ENCODE data around the gene ANXA1.

ANXA1 gene

GRCh38 chr9:73170185-73170957, 18.7 kb downstream of the ANXA1 start:
- no peak for ATAC-seq
- TF ChIP-seq TCF4 (CRISPR knock-in tag; IDR thresholded peaks at IDR 0.05; ENCODE audit: borderline replicate concordance) (no peak), ESRRG (CRISPR knock-in tag; IDR thresholded peaks at IDR 0.05) (no peak), CSDC2 (CRISPR knock-in tag; IDR thresholded peaks at IDR 0.05) (no peak), POU6F1 (CRISPR knock-in tag; IDR thresholded peaks at IDR 0.05; ENCODE audit: borderline replicate concordance, low read depth) (no peak), TOX (CRISPR knock-in tag; IDR thresholded peaks at IDR 0.05; ENCODE audit: borderline replicate concordance) (no peak), CSRNP3 (CRISPR knock-in tag; IDR thresholded peaks at IDR 0.05) (no peak), CREB5 (CRISPR knock-in tag; IDR thresholded peaks at IDR 0.05; ENCODE audit: low read depth) (no peak), ZC3H10 (CRISPR knock-in tag; IDR thresholded peaks at IDR 0.05) (no peak), SNAI2 (CRISPR knock-in tag; IDR thresholded peaks at IDR 0.05) (no peak), TSHZ2 (CRISPR knock-in tag; IDR thresholded peaks at IDR 0.05) (no peak), BACH2 (CRISPR knock-in tag; IDR thresholded peaks at IDR 0.05; ENCODE audit: borderline replicate concordance) (no peak), GLIS3 (CRISPR knock-in tag; IDR thresholded peaks at IDR 0.05) (no peak), RARB (CRISPR knock-in tag; IDR thresholded peaks at IDR 0.05) (no peak), ZFP30 (CRISPR knock-in tag; IDR thresholded peaks at IDR 0.05) (no peak), PPARA (CRISPR knock-in tag; IDR thresholded peaks at IDR 0.05; ENCODE audit: borderline replicate concordance) (no peak), ISL1 (CRISPR knock-in tag; IDR thresholded peaks at IDR 0.05) (no peak), ZNF8 (CRISPR knock-in tag; IDR thresholded peaks at IDR 0.05) (no peak), OSR1 (CRISPR knock-in tag; IDR thresholded peaks at IDR 0.05) (no peak), ZNF70 (CRISPR knock-in tag; IDR thresholded peaks at IDR 0.05) (no peak)

- peak; percentile 5; the same call in 2 of the 3 replicates for ATAC-seq
- TF ChIP-seq ESRRG (CRISPR knock-in tag; IDR thresholded peaks at IDR 0.05) (no peak), ZC3H10 (CRISPR knock-in tag; IDR thresholded peaks at IDR 0.05) (no peak), ZNF8 (CRISPR knock-in tag; IDR thresholded peaks at IDR 0.05) (no peak), CREB5 (CRISPR knock-in tag; IDR thresholded peaks at IDR 0.05; ENCODE audit: low read depth) (no peak), ZNF565 (CRISPR knock-in tag; conservative IDR thresholded peaks at IDR 0.05; ENCODE audit: low read depth) (no peak), POU6F1 (CRISPR knock-in tag; IDR thresholded peaks at IDR 0.05; ENCODE audit: borderline replicate concordance, low read depth) (no peak), SNAI2 (CRISPR knock-in tag; IDR thresholded peaks at IDR 0.05) (no peak)
These were observed 21.2 kb downstream of the ANXA1 start for GRCh38 chr9:73172901-73173215.

Measured in SK-N-SH treated with all-trans-retinoic acid at 6 μM for 48 hours (cell line).